GM20000 (cell line): Measurements from ENCODE around the gene MYH11.
A peak's percentile ranks its signal among the peaks of the same experiment; 100 is the strongest.

Source experiments
- DNase-seq: peaks from one replicate; pipeline ENCODE4 v3.0.0; 2012; ENCODE audit warnings: low spot score
- CTCF ChIP-seq: IDR thresholded peaks from 2 replicates; pipeline ENCODE4 v1.5.1; 2012; ENCODE audit warnings: mild to moderate bottlenecking, control low read depth; ENCODE audit errors: extremely low read depth, missing control alignments

Gene MYH11

GRCh38 chr16:15856901-15857698, at the start of gene MYH11:
TSS of gene MYH11 (minus strand) at chr16:15857028. CDS start at chr16:15838252, 18,776 bp downstream.
- TF ChIP-seq CTCF, result no peak
- DNase-seq, result peak; percentile 36

GRCh38 chr16:15906439-15906838, 49.6 kb upstream of the MYH11 start:
- TF ChIP-seq CTCF, result no peak
- DNase-seq, result no peak

GRCh38 chr16:15903960-15904359, 47.1 kb upstream of the MYH11 start:
- DNase-seq, result no peak
- no peak for TF ChIP-seq CTCF

- DNase-seq, result no peak
These were observed 44.2 kb upstream of the MYH11 start for GRCh38 chr16:15900901-15901500.

GRCh38 chr16:15900357-15900756, 43.5 kb upstream of the MYH11 start:
- no peak for DNase-seq
- TF ChIP-seq CTCF, result no peak

More at GRCh38 chr16:15900901-15901500, 44.2 kb upstream of the MYH11 start:
- TF ChIP-seq CTCF, result no peak

- TF ChIP-seq CTCF, result no peak
- peak; percentile 35 for DNase-seq
These were observed 42.8 kb upstream of the MYH11 start for GRCh38 chr16:15899538-15900100.

GRCh38 chr16:15898654-15899053, 41.8 kb upstream of the MYH11 start:
- DNase-seq, result no peak
- no peak for TF ChIP-seq CTCF
